GM23248 (cell line): ENCODE results near the gene DEFB126. TPM values are rescaled to one million over a fixed set of nuclear protein-coding genes. Genes with fewer than 3 reads are reported as not detected.
A peak's percentile ranks its signal among the peaks of the same experiment; 100 is the strongest.
"Not testable (repeated sequence)": the region's sequence is repeated elsewhere in the genome, so short reads cannot be mapped to it uniquely, and the experiment has no call there.

Experiments
- DNase-seq: peaks from one replicate; pipeline ENCODE4 v3.0.0-alpha.2; 2015
- H2AFZ ChIP-seq: fragments of 200-600 bp; sonication (generic); 2 replicates; pipeline ENCODE4 v1.6.1; 2016; ENCODE audit warnings: antibody characterized with exemption
- H3F3A ChIP-seq: fragments of 200-600 bp; sonication (generic); 2 replicates; pipeline ENCODE4 v1.6.1; 2016; ENCODE audit warnings: mild to moderate bottlenecking, antibody characterized with exemption, mixed run types; ENCODE audit not compliant: insufficient read depth
- H3K27ac ChIP-seq: fragments of 200-600 bp; sonication (generic); 2 replicates; pipeline ENCODE4 v1.5.1; 2016; ENCODE audit warnings: mild to moderate bottlenecking
- H3K27me3 ChIP-seq: fragments of 200-600 bp; sonication (generic); replicated peaks from 2 replicates; pipeline ENCODE4 v1.6.1; 2016; ENCODE audit warnings: mild to moderate bottlenecking; ENCODE audit not compliant: insufficient read depth
- H3K36me3 ChIP-seq: fragments of 200-600 bp; sonication (generic); 2 replicates; pipeline ENCODE4 v1.6.1; 2016; ENCODE audit warnings: low read depth, mild to moderate bottlenecking
- H3K4me1 ChIP-seq: fragments of 200-600 bp; sonication (generic); 2 replicates; pipeline ENCODE4 v1.6.1; 2016; ENCODE audit warnings: mild to moderate bottlenecking; ENCODE audit not compliant: insufficient read depth
- H3K4me2 ChIP-seq: fragments of 200-600 bp; sonication (generic); one replicate; pipeline ENCODE4 v1.6.1; 2016; ENCODE audit warnings: mild to moderate bottlenecking; ENCODE audit not compliant: unreplicated experiment
- H3K4me3 ChIP-seq: fragments of 200-600 bp; sonication (generic); 2 replicates; pipeline ENCODE4 v1.5.1; 2016; ENCODE audit warnings: mild to moderate bottlenecking
- H3K79me2 ChIP-seq: fragments of 200-600 bp; sonication (generic); 2 replicates; pipeline ENCODE4 v1.6.1; 2016; ENCODE audit warnings: mild to moderate bottlenecking; ENCODE audit not compliant: insufficient read depth
- H3K9ac ChIP-seq: fragments of 200-600 bp; sonication (generic); 2 replicates; pipeline ENCODE4 v1.6.1; 2016; ENCODE audit warnings: mild to moderate bottlenecking
- H3K9me2 ChIP-seq: fragments of 200-600 bp; sonication (generic); 2 replicates; pipeline ENCODE4 v1.6.1; 2016; ENCODE audit warnings: mixed run types, mild to moderate bottlenecking, moderate library complexity; ENCODE audit not compliant: insufficient read depth
- H3K9me3 ChIP-seq: fragments of 200-600 bp; sonication (generic); one replicate; pipeline ENCODE4 v1.6.1; 2017; ENCODE audit warnings: low read depth
- H4K20me1 ChIP-seq: fragments of 200-600 bp; sonication (generic); 2 replicates; pipeline ENCODE4 v1.6.0; 2016; ENCODE audit not compliant: insufficient read depth
- EZH2 ChIP-seq: fragments of 200-600 bp; sonication (generic); IDR thresholded peaks from 2 replicates; pipeline ENCODE4 v1.6.1; 2018; ENCODE audit warnings: antibody characterized with exemption, mild to moderate bottlenecking; ENCODE audit not compliant: insufficient read depth, poor library complexity, severe bottlenecking
- EZH2phosphoT487 ChIP-seq: fragments of 200-600 bp; sonication (generic); IDR thresholded peaks from 2 replicates; pipeline ENCODE4 v1.6.1; 2018; ENCODE audit warnings: antibody characterized with exemption, moderate library complexity, mild to moderate bottlenecking, low read depth; ENCODE audit not compliant: insufficient read depth
- WGBS, 2 experiments: methylation state at CpG; one replicate each; pipeline ENCODE4 v1.1.6; 2015 to 2017; ENCODE audit warnings: low lambda C conversion rate in 2 of 2, low coverage in 1 of 2; ENCODE audit errors: missing lambda C conversion rate in 2 of 2; 5-methylcytosine and 5-hydroxymethylcytosine counted together
- in situ Hi-C: fragments of 300-500 bp; cut with MboI; formaldehyde crosslinking; loops from 2 replicates; pipeline ENCODE4 v1.15.0; 2020
- polyA plus RNA-seq: library from polyadenylated mRNA; unstranded; fragments of >200 nt; fragmentation: Nextera tagmentation; extraction: Ambion mirVana; gene quantifications from 2 replicates; pipeline ENCODE4 v1.2.1, GENCODE V29; 2016
- total RNA-seq: library from RNA; depleted of rRNA; stranded (reverse); fragments of >200 nt; shearing (Covaris generic); gene quantifications from 2 replicates; pipeline ENCODE4 v1.2.3, GENCODE V29; 2014

DEFB126 gene
- total and polyA plus RNA-seq, 2 experiments from 2014 or later, result not detected

GRCh38 chr20:103456-103855 is 38.9 kb upstream of the DEFB126 start:
- H3K27me3 ChIP-seq, result no peaks in the 10 kb centered on the region; the same call in 1 of the 2 replicates
- no peaks in the 10 kb centered on the region for H3K4me1 ChIP-seq
- H3K9ac ChIP-seq, result no peak overlapping the region
- no peaks in the 10 kb centered on the region for H3K79me2 ChIP-seq
- TF ChIP-seq EZH2phosphoT487, result no peak
- no peak for TF ChIP-seq EZH2
- H3K9me2 ChIP-seq, result no peaks in the 10 kb centered on the region
- 29 to 37% methylated on average over 4 to 5 of the region's 5 CpGs for WGBS, 2 experiments
- in situ Hi-C loops, result no loop called here
- no peak for DNase-seq
- no peaks in the 10 kb centered on the region for H3K36me3 ChIP-seq
- no peak overlapping the region for H3K27ac ChIP-seq
- no peaks in the 10 kb centered on the region for H4K20me1 ChIP-seq
- H3K4me3 ChIP-seq, result no peak overlapping the region
- H3K4me2 ChIP-seq, result no peak overlapping the region
- no peaks in the 10 kb centered on the region for H3K9me3 ChIP-seq
- no peaks in the 10 kb centered on the region for H3F3A ChIP-seq
- H2AFZ ChIP-seq, result no peak overlapping the region

GRCh38 chr20:112396-112795 is 30.0 kb upstream of the DEFB126 start:
- in situ Hi-C loops, result no loop called here
- no peaks in the 10 kb centered on the region for H3K4me1 ChIP-seq
- H3F3A ChIP-seq, result no peaks in the 10 kb centered on the region
- no peak overlapping the region for H3K9ac ChIP-seq
- no peak overlapping the region for H2AFZ ChIP-seq
- H3K27ac ChIP-seq, result no peak overlapping the region
- no peaks in the 10 kb centered on the region for H3K79me2 ChIP-seq
- H3K36me3 ChIP-seq, result no peaks in the 10 kb centered on the region
- no peaks in the 10 kb centered on the region for H4K20me1 ChIP-seq
- TF ChIP-seq EZH2 (no peak), EZH2phosphoT487 (no peak)
- H3K9me3 ChIP-seq, result no peaks in the 10 kb centered on the region
- no peak for DNase-seq
- H3K4me3 ChIP-seq, result no peak overlapping the region
- H3K4me2 ChIP-seq, result no peak overlapping the region
- no peaks in the 10 kb centered on the region for H3K27me3 ChIP-seq
- H3K9me2 ChIP-seq, result no peaks in the 10 kb centered on the region

- no peaks in the 10 kb centered on the region for H3K9me2 ChIP-seq
- TF ChIP-seq EZH2, result no peak
- no peak for TF ChIP-seq EZH2phosphoT487
- H3K4me2 ChIP-seq, result no peak overlapping the region
- no peak overlapping the region for H2AFZ ChIP-seq
- H3K27ac ChIP-seq, result no peak overlapping the region
- no peaks in the 10 kb centered on the region for H4K20me1 ChIP-seq
- no peaks in the 10 kb centered on the region for H3K9me3 ChIP-seq
- in situ Hi-C loops, result no loop called here
- no peaks in the 10 kb centered on the region for H3K27me3 ChIP-seq
- no peaks in the 10 kb centered on the region for H3K4me1 ChIP-seq
- H3K36me3 ChIP-seq, result no peaks in the 10 kb centered on the region
- no peak overlapping the region for H3K4me3 ChIP-seq
- no peak overlapping the region for H3K9ac ChIP-seq
- H3F3A ChIP-seq, result no peaks in the 10 kb centered on the region
- H3K79me2 ChIP-seq, result no peaks in the 10 kb centered on the region
- DNase-seq, result no peak
These were observed 24.9 kb upstream of the DEFB126 start for GRCh38 chr20:117518-117917.

GRCh38 chr20:129786-130323 is 12.5 kb upstream of the DEFB126 start:
- H3K4me2 ChIP-seq, H3F3A ChIP-seq, H3K27me3 ChIP-seq, H2AFZ ChIP-seq, H3K9me3 ChIP-seq, H3K4me1 ChIP-seq, H3K9ac ChIP-seq, H3K27ac ChIP-seq, in situ Hi-C loops, H3K79me2 ChIP-seq, DNase-seq, H4K20me1 ChIP-seq, H3K36me3 ChIP-seq, H3K9me2 ChIP-seq, H3K4me3 ChIP-seq: not testable (repeated sequence)
- WGBS, 2 experiments, result 69 to 77% methylated on average over 23 to 25 of the region's 28 CpGs

GRCh38 chr20:137668-138490 is 4.5 kb upstream of the DEFB126 start:
- no peaks in the 10 kb centered on the region for H3K27me3 ChIP-seq

More at GRCh38 chr20:137668-138490, 4.5 kb upstream of the DEFB126 start:
- Histone ChIP-seq H3K9ac (no peak overlapping the region), H3K36me3 (no peaks in the 10 kb centered on the region), H3K27ac (no peak overlapping the region), H3K4me2 (no peak overlapping the region), H3K9me2 (no peaks in the 10 kb centered on the region), H3K4me3 (no peak overlapping the region), H2AFZ (no peak overlapping the region), H3K4me1 (no peaks in the 10 kb centered on the region), H3K9me3 (no peaks in the 10 kb centered on the region), H3F3A (no peaks in the 10 kb centered on the region), H4K20me1 (no peaks in the 10 kb centered on the region), H3K79me2 (no peaks in the 10 kb centered on the region)
- in situ Hi-C loops, result no loop called here
- DNase-seq, result peak; percentile 1
- TF ChIP-seq EZH2, result no peak
- TF ChIP-seq EZH2phosphoT487, result no peak
- 48 to 56% methylated on average over 11 of the region's 11 CpGs for WGBS, 2 experiments
